Neural crest cell (in vitro differentiated cells): ENCODE data around the gene EMC8. TPM values are rescaled to one million over a fixed set of nuclear protein-coding genes. Genes with fewer than 3 reads are reported as not detected.

Experiments
- DNase-seq: peaks from one replicate; pipeline ENCODE4 v3.0.0; 2021; ENCODE audit warnings: low read depth, mixed read lengths, low spot score
- H3K27ac Mint-ChIP-seq: one replicate; pipeline ENCODE4 v1.8.0; 2021; ENCODE audit warnings: mild to moderate bottlenecking, mixed read lengths; ENCODE audit not compliant: unreplicated experiment
- H3K27me3 Mint-ChIP-seq: 2 replicates; pipeline ENCODE4 v1.8.0; 2021; ENCODE audit warnings: low read depth, mild to moderate bottlenecking, mixed read lengths
- H3K36me3 Mint-ChIP-seq: 2 replicates; pipeline ENCODE4 v1.8.0; 2021; ENCODE audit warnings: low read depth, mild to moderate bottlenecking, mixed read lengths
- H3K4me1 Mint-ChIP-seq: 2 replicates; pipeline ENCODE4 v1.8.0; 2021; ENCODE audit warnings: mixed read lengths
- H3K4me3 Mint-ChIP-seq: one replicate; pipeline ENCODE4 v1.8.0; 2021; ENCODE audit warnings: mild to moderate bottlenecking, mixed read lengths
- H3K9me3 Mint-ChIP-seq: 2 replicates; pipeline ENCODE4 v1.8.0; 2021; ENCODE audit warnings: mixed read lengths
- microRNA-seq: library from miRNA; unstranded; fragments of <30 nt; microRNA quantifications from one replicate; pipeline ENCODE4, GENCODE V29; 2020
- total RNA-seq: library from RNA; stranded (reverse); gene quantifications from 2 replicates; pipeline ENCODE4 v1.2.1, GENCODE V29; 2021
- TF ChIP-seq, protein P1 (sequence below): fragments of 200-600 bp; sonication (generic); conservative IDR thresholded peaks from 2 replicates; pipeline ENCODE4 v1.5.0; 2021; ENCODE audit warnings: antibody characterized with exemption, mild to moderate bottlenecking

The EMC8 gene
- total RNA-seq, 1 donor from 2014 or later: 44.1 TPM

DNA sequence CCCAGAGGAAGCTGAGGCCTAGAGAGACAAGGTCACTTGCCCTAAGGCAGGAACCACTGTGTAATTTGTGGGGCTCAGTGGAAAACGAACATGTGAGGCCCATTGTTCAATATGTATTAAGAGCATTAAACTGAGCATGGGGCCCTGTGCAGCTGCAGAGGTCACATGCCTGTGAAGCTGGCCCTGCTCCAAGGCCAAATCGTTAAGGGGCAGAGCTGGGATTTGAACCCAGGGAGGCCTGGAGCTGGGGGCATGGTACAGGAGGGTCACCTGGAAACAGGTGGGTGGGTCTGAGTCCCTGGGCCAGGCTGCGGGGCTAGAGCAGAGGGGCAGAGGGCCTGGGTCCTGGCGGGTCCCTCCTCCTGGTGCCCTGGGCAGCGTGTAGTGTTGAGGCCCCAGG is 68.2 kb downstream of the EMC8 start:
- peaks cover 10% of the 10 kb centered on the region for H3K4me1 Mint-ChIP-seq
- no peaks in the 10 kb centered on the region for H3K36me3 Mint-ChIP-seq
- TF ChIP-seq, protein P1, sequence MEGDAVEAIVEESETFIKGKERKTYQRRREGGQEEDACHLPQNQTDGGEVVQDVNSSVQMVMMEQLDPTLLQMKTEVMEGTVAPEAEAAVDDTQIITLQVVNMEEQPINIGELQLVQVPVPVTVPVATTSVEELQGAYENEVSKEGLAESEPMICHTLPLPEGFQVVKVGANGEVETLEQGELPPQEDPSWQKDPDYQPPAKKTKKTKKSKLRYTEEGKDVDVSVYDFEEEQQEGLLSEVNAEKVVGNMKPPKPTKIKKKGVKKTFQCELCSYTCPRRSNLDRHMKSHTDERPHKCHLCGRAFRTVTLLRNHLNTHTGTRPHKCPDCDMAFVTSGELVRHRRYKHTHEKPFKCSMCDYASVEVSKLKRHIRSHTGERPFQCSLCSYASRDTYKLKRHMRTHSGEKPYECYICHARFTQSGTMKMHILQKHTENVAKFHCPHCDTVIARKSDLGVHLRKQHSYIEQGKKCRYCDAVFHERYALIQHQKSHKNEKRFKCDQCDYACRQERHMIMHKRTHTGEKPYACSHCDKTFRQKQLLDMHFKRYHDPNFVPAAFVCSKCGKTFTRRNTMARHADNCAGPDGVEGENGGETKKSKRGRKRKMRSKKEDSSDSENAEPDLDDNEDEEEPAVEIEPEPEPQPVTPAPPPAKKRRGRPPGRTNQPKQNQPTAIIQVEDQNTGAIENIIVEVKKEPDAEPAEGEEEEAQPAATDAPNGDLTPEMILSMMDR: no peak
- no peak for DNase-seq
- H3K9me3 Mint-ChIP-seq: no peaks in the 10 kb centered on the region
- no peak overlapping the region for H3K27ac Mint-ChIP-seq
- H3K27me3 Mint-ChIP-seq: peaks cover 2% of the 10 kb centered on the region
- no peak overlapping the region for H3K4me3 Mint-ChIP-seq

DNA sequence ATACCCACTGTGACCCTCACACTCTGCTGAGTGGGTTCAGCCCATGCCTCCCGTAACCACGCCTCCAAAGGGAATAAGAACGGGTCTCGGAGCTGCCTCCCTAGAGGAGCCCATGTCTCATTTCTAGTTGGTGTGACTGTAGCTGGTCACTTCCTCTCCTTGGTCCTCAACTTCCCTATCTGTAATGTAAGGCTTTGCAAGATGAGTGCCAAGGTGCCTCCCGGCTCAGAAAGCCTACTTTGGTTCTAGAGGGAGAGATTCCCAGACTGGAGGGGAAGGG is 69.2 kb downstream of the EMC8 start:
- H3K4me1 Mint-ChIP-seq: peaks cover 10% of the 10 kb centered on the region
- no peak overlapping the region for H3K4me3 Mint-ChIP-seq
- H3K9me3 Mint-ChIP-seq: no peaks in the 10 kb centered on the region
- no peak overlapping the region for H3K27ac Mint-ChIP-seq
- TF ChIP-seq, protein P1: no peak
- no peak for DNase-seq
- peaks cover 2% of the 10 kb centered on the region for H3K27me3 Mint-ChIP-seq
- H3K36me3 Mint-ChIP-seq: no peaks in the 10 kb centered on the region

DNA sequence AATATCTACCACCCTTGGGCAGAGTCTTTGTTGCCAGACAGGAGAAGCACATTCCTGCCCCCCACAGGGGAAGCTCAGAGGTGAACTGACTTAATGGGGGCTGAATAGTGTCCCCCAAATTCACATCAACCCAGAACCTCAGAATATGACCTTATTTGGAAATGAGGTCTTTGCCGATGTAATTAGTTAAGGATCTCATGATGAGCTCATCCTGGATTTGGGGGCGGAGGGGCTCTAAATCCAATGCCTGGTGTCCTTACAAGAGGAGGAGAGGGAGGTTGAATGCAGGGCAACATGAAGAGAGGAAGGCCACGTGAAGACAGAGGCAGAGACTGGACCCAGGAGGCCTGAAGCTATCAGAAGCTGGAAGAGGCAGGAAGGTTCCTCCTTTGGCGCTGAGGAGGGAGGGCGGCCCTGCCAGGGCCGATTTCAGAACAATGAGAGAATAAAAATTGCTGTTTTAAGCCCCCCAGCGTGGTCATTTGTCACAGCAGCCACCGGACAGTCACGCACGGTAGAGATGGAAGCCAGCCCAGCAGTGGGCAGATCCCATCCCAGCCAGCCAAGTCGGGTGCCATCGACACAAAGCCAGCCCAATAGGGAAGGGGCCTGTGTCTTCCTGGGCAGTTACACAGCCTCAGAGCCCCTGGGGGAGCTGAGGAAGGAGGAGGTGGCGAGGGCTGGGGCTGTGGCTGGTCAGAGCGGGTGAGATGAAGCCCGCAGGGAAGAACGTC is 69.7 kb downstream of the EMC8 start:
- no peaks in the 10 kb centered on the region for H3K36me3 Mint-ChIP-seq
- no peak overlapping the region for H3K4me3 Mint-ChIP-seq
- H3K27me3 Mint-ChIP-seq: peaks cover 2% of the 10 kb centered on the region
- no peaks in the 10 kb centered on the region for H3K9me3 Mint-ChIP-seq
- H3K4me1 Mint-ChIP-seq: peaks cover 10% of the 10 kb centered on the region
- TF ChIP-seq, protein P1: no peak
- peak overlapping the region; percentile 93 for H3K27ac Mint-ChIP-seq
- DNase-seq: no peak

DNA sequence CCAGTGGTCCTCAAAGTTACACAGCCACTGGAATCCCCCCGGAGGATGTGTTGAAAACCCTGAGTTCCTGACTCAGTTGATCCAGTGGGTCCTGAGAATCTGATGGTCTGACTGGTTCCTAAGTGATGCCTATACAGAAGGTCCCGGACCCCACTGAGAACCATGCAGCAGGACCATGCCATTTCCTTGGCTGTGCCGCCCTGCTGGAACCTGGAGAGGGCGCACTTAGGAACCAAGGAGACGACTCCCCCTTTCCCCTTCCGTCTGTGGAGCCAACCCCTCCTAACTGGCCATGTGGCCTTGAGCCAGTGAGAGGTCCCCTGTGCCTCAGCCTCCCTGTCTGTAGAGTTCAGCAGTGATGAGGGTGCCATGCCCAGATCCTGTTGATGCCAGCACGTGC is 70.5 kb downstream of the EMC8 start:
- H3K9me3 Mint-ChIP-seq: no peaks in the 10 kb centered on the region
- no peak for DNase-seq
- H3K36me3 Mint-ChIP-seq: no peaks in the 10 kb centered on the region
- TF ChIP-seq, protein P1: peak; percentile 27
- no peak overlapping the region for H3K4me3 Mint-ChIP-seq
- H3K4me1 Mint-ChIP-seq: peaks cover 9% of the 10 kb centered on the region
- peaks cover 2% of the 10 kb centered on the region for H3K27me3 Mint-ChIP-seq
- H3K27ac Mint-ChIP-seq: peak overlapping the region; percentile 27

Small RNA genes lying within 50 kb of the gene (microRNA-seq; reads per million reads assigned to microRNA genes)
- 2.4 reads per million for gene MIR1910

Other genes with a start within 250 kb of the EMC8 start
- 26.7 and 27.3 TPM in 2 replicates for gene GSE1, start 186.2 kb downstream of the EMC8 start, total RNA-seq
- gene GINS2, start 110.6 kb downstream of the EMC8 start, total RNA-seq: 74.0 and 82.2 TPM in 2 replicates
- gene C16orf74, start 48.4 kb downstream of the EMC8 start, total RNA-seq: 1.2 TPM in 2 replicates
- 426 and 434 TPM in 2 replicates for gene COX4I1, start 151 bp upstream of the EMC8 start, total RNA-seq
- gene IRF8, start 99.6 kb upstream of the EMC8 start, total RNA-seq: 0.19 and 0.25 TPM in 2 replicates